Nephron progenitor cell (in vitro differentiated cells): Measurements from ENCODE around the gene ITSN2.
A peak's percentile ranks its signal among the peaks of the same experiment; 100 is the strongest.
"Not testable (repeated sequence)": the region's sequence is repeated elsewhere in the genome, so short reads cannot be mapped to it uniquely, and the experiment has no call there.

Experiments used
- DNase-seq: peaks from one replicate; pipeline ENCODE4 v3.0.0; 2021
- H3K27ac Mint-ChIP-seq: 2 replicates; pipeline ENCODE4 v1.8.0; 2021; ENCODE audit warnings: mild to moderate bottlenecking, moderate library complexity, mixed read lengths
- H3K27me3 Mint-ChIP-seq: 2 replicates; pipeline ENCODE4 v1.8.0; 2021; ENCODE audit warnings: mild to moderate bottlenecking, low read depth, mixed read lengths; ENCODE audit not compliant: poor library complexity
- H3K36me3 Mint-ChIP-seq: 2 replicates; pipeline ENCODE4 v1.8.0; 2021; ENCODE audit warnings: low read depth, mixed read lengths
- H3K4me1 Mint-ChIP-seq: 2 replicates; pipeline ENCODE4 v1.8.0; 2021; ENCODE audit warnings: mixed read lengths
- H3K4me3 Mint-ChIP-seq: 2 replicates; pipeline ENCODE4 v1.8.0; 2021; ENCODE audit warnings: mild to moderate bottlenecking, moderate library complexity, mixed read lengths
- H3K9me3 Mint-ChIP-seq: 2 replicates; pipeline ENCODE4 v1.8.0; 2021; ENCODE audit warnings: mild to moderate bottlenecking, moderate library complexity, mixed read lengths
- CTCF ChIP-seq: fragments of 200-600 bp; sonication (generic); IDR thresholded peaks from 2 replicates; pipeline ENCODE4 v1.5.0; 2021; ENCODE audit warnings: antibody characterized with exemption

ITSN2 gene

GRCh38 chr2:24360050-24360962 lies at the start of gene ITSN2:
TSS of gene ITSN2 (minus strand) at chr2:24360536. CDS start at chr2:24328082, 32,454 bp downstream.
- Mint-ChIP-seq H3K4me3 (peak within 1 kb of the TSS; percentile 88), H3K9me3 (no peaks in the 10 kb centered on the region), H3K27ac (no peak within 1 kb of the TSS), H3K27me3 (peaks cover 41% of the 10 kb centered on the region), H3K36me3 (no peaks in the 10 kb centered on the region), H3K4me1 (peaks cover 9% of the 10 kb centered on the region)
- peak; percentile 85 for DNase-seq
- TF ChIP-seq CTCF = no peak

GRCh38 chr2:24409171-24409570 lies 48.8 kb upstream of the ITSN2 start:
- no peak for TF ChIP-seq CTCF
- H3K27ac Mint-ChIP-seq = no peak overlapping the region
- no peak for DNase-seq
- H3K9me3 Mint-ChIP-seq = no peaks in the 10 kb centered on the region
- H3K27me3 Mint-ChIP-seq = peaks cover 2% of the 10 kb centered on the region
- H3K36me3 Mint-ChIP-seq = no peaks in the 10 kb centered on the region
- H3K4me1 Mint-ChIP-seq = peaks cover 17% of the 10 kb centered on the region
- no peak overlapping the region for H3K4me3 Mint-ChIP-seq

GRCh38 chr2:24408704-24409103 lies 48.4 kb upstream of the ITSN2 start:
- not testable (repeated sequence) for DNase-seq, H3K4me3 Mint-ChIP-seq, H3K27me3 Mint-ChIP-seq, H3K9me3 Mint-ChIP-seq, H3K27ac Mint-ChIP-seq, H3K36me3 Mint-ChIP-seq
- H3K4me1 Mint-ChIP-seq = peaks cover 17% of the 10 kb centered on the region

GRCh38 chr2:24404491-24404921 lies 44.2 kb upstream of the ITSN2 start:
- H3K4me1 Mint-ChIP-seq = peaks cover 17% of the 10 kb centered on the region
- no peak for DNase-seq
- no peak for TF ChIP-seq CTCF
- no peaks in the 10 kb centered on the region for H3K9me3 Mint-ChIP-seq
- no peak overlapping the region for H3K4me3 Mint-ChIP-seq
- H3K27ac Mint-ChIP-seq = no peak overlapping the region
- peaks cover 6% of the 10 kb centered on the region for H3K27me3 Mint-ChIP-seq
- no peaks in the 10 kb centered on the region for H3K36me3 Mint-ChIP-seq

GRCh38 chr2:24403832-24404212 lies 43.5 kb upstream of the ITSN2 start:
- peaks cover 6% of the 10 kb centered on the region for H3K27me3 Mint-ChIP-seq
- TF ChIP-seq CTCF = no peak
- H3K27ac Mint-ChIP-seq = no peak overlapping the region
- H3K36me3 Mint-ChIP-seq = no peaks in the 10 kb centered on the region
- peaks cover 14% of the 10 kb centered on the region for H3K4me1 Mint-ChIP-seq
- H3K4me3 Mint-ChIP-seq = no peak overlapping the region
- no peak for DNase-seq
- no peaks in the 10 kb centered on the region for H3K9me3 Mint-ChIP-seq

GRCh38 chr2:24403168-24403831 lies 43.0 kb upstream of the ITSN2 start:
- no peak overlapping the region for H3K4me3 Mint-ChIP-seq
- H3K27me3 Mint-ChIP-seq = peaks cover 6% of the 10 kb centered on the region
- no peaks in the 10 kb centered on the region for H3K9me3 Mint-ChIP-seq
- H3K27ac Mint-ChIP-seq = no peak overlapping the region
- H3K36me3 Mint-ChIP-seq = no peaks in the 10 kb centered on the region
- no peak for DNase-seq
- peaks cover 9% of the 10 kb centered on the region for H3K4me1 Mint-ChIP-seq
- TF ChIP-seq CTCF = no peak
